CD1c-positive myeloid dendritic cell (primary cell): ENCODE measurements around the gene NINL.
A peak's percentile ranks its signal among the peaks of the same experiment; 100 is the strongest.

Experiments
- DNase-seq: peaks from one replicate; pipeline ENCODE4 v3.0.0-alpha.2; 2016; ENCODE audit errors: extremely low spot score

The NINL gene

GRCh38 chr20:25465243-25466135, 119.8 kb downstream of the NINL start:
- peak; percentile 23 for DNase-seq

DNA sequence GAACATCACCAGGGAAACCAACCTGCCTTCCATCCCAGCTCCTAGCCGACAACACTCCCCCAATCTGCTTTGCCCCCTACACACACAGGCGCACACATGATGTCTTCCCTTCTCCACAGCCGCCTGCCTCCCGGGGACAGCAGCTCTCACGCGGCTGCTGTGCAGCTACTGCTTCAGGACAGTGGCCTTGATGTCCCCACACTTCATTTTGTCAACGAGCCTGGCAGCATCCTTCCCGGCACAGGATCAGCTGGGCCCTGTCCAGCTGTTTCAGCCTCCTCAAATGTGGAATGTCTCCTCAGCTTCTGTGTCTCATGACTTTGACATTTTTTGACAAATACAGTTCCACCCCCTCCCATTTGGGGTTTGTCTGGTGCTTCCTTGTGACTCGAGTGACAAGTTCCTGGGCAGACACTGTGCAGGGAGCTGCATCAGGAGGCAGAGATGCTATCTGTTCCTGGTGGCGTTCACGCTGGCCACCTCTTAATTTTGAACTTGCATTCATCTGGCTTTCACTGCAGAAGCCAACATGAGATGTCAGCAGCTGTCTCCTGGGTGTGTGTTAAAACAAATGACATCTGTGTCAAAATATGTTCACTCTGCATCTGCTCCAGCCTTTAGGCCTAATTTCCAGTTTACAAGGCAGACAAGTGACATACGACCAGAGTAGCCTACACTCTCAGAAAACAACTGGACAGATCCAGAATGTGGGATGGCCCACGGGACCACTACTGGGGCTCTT, 120.7 kb downstream of the NINL start:
- no peak for DNase-seq

DNA sequence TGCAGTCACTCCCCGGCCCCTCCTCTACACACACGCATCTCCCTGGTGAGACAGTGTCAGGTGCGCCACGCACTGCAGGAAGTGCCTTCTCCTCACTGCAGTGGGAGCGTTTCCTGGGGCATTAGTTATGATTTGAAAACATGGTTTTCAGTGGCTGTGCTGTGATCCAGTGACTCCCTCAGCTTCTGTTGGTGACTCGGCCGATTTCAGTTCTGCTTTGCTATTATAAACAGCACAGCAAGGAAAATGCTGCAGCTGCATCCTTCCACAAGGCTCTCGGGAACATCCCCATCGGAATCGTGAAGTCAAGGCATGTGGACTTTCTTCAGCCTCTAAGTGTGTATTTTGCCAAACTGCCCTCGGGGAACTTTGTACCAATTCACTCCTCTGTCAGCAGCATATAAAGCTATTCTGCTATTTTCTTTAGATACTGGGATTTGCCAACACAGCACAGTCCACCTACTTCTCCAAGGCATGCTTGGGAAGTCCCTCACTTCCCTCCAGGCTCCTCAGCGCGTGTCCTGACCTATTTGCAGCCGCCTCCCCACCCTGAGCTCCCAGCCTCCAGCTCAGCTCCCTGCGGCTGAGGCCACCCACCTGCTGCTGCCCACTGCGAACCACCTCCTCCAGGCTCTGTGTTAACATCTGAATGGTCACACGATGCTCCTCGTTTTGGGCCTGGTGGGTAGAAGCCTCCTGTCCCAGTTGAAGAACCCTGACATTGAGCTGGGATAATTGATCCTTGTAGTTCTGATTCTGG, 123.4 kb downstream of the NINL start:
- DNase-seq = peak; percentile 90

DNA sequence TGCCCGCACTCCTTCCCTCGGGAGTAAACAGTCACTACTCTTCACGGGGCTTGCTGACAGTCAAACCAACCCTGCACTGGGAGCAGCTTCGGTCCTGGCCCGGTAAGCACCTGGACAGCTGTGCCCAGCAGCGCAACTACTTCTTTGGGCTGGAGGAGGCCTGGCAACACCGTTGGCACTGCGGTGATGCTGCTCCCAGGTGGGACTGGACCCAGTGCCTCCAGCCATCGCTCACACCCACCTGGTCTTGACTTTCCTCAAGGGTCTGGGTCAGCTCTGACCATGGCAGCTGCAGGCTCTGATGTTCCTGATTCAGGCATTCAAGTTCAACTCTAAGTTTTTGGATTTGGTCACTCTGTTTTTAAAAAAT, 124.1 kb downstream of the NINL start:
- no peak for DNase-seq

GRCh38 chr20:25460566-25461280, 124.6 kb downstream of the NINL start:
- no peak for DNase-seq

- peak; percentile 13 for DNase-seq
Observed at GRCh38 chr20:25459916-25460535, 125.3 kb downstream of the NINL start.

GRCh38 chr20:25459111-25459830, 126.1 kb downstream of the NINL start:
- no peak for DNase-seq

DNA sequence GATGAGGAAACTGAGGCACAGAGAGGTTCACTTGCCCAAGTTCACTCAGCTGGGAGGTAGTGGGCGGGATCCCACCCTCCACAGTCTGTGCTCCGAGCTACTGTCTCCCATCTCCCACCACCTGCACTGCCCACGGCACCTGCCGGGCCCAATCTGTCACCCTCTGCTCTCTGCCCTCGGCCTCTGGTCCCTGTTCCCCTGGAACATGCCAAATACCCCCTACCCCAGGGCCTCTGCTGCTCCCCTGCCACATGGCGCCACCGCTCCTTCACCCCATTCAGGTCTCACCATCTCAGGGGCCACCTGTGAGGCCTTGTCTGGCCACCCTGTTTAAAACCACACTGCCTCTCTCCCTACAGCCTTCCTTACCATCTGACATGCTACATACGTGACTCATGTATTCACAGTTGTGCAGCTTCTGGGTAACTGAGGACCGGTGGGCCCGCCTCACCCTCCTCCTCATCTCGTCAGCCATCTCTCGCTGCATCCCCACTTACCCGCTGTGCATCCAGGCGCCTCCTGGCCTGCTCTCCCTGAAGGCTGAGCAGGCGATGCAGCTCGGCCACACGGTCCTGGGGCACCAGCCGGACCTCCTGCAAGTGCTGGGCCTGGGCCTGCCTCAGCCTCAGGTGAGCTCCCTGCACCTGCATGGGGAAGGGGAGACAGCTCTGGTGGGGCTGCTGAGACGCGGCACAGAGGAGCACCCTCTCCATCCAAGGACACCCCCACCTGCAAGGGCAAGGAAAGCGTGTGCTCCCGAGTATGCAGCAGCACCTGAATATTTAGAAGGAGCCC, 127.2 kb downstream of the NINL start:
- no peak for DNase-seq

- no peak for DNase-seq
Observed at GRCh38 chr20:25454153-25454900, 131.0 kb downstream of the NINL start.

DNA sequence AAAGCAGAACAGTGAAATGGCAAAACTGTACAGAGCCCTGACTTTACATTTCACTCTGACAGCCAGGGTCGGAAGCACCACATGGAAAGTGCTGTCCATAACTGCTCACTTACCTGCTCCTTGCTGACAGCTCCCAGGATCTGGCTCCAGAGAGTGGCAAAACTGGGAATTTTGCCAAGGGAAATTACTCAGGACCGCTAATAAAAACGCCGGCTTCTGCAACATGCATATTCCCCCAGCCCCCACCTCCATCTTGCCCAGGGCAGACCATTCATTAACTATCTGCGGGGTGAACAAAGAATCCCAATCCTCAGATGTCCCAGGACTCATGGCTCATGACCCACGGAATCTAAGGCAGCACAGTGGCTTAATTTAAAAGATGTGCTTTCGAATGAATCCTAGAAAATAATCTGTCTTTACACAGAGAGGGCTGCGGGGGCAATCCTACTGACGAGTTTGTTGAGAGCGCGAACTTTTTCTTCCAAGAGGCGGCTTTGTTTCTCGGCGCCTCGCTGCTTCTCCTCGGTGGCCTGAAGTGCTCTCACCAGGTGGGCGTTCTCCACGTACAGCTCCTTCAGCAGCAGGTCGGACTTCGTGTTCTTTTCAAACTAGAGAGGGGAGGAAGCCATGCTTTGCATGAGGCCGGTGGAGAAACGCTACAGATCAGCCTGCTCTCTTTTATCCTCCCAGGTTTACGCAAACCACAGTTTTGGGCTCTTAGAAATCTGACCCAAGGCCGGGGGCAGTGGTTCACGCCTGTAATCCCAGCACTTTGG, 132.1 kb downstream of the NINL start:
- no peak for DNase-seq

GRCh38 chr20:25452333-25452732, 133.0 kb downstream of the NINL start:
- DNase-seq = no peak

GRCh38 chr20:25447671-25448070, 137.7 kb downstream of the NINL start:
- no peak for DNase-seq

GRCh38 chr20:25444556-25444955, 140.8 kb downstream of the NINL start:
- DNase-seq = no peak

DNA sequence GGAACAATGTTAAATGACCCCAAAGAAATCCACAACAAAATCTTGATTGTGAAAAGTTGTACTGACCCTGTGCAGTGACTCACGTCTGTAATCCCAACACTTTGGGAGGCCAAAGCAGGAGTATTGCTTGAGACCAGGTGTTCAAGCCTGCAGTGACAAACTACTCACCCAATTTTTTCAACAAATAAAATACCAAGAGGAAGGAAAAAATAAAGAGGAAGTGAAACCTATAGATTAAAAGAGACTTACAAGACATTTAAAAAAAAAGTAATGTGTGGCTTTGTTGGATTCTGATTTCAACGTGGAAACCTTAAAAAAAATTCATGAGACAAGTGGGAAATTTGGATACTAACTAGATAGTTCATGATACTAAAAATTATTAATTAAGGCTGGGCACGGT, 146.0 kb downstream of the NINL start:
- peak; percentile 48 for DNase-seq

DNA sequence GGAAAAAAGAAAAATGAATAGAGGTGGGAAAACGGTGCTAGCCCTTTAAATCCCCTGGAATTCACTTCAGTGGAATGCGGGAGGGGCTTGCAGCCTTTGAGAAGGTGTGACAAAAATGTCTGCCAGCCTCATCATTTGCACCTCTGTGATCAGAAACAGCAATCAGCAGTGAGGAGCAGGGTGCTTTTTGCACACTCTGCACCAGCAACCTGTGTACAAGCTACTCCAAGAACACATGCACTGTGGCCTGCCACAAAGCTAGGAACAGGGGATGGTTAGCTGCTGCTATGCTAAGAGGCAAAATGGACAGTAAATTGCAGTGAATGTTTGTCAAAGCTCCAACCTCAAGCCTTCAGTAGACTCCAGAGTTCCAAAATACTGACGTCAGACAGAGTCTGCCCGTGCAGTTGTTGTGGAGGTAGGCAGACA, 148.2 kb downstream of the NINL start:
- no peak for DNase-seq

- DNase-seq = no peak
Observed at GRCh38 chr20:25424536-25424935, 160.8 kb downstream of the NINL start.

DNA sequence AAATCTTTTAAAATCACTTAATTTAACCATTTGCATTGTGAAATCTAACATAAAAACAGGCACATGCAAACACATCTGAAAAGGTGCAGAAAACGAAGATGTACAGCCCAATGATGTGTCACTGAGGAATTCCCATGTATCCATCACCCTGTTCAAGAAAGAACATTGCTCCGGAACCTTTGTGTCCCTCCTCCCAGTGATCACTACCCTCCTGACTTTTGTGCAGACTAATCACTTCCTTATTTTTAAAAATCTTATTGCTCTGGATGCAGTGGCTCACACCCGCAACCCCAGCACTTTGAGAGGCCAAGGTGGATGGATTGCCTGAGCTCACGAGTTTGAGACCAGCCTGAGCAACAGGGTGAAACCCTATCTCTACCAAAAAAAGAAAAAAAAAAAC, 163.3 kb downstream of the NINL start:
- no peak for DNase-seq

DNA sequence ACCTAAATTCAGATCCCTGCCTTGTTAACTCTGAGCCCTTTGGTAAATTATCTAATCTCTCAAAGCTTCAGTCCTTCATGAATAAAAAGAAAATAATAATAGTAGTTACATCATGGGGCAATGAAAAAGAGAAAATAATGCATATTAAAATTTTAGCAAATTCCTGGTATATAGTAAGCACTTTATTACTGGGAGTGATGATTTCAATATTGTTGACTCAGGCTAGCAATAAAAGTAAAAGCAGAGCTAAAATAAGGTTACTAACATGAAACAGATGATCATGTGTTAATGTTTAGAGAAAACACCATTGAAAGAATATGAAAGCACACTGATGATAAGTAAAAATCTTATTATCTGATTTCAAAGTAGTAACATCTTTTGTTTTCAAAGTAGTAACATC, 164.2 kb downstream of the NINL start:
- DNase-seq = no peak
